B cell (primary cell): ENCODE measurements around the gene CYP27C1.

ENCODE experiments used
- EZH2 ChIP-seq: IDR thresholded peaks from 2 replicates; pipeline ENCODE4 v1.6.1; 2012; ENCODE audit warnings: borderline replicate concordance, low read depth, mild to moderate bottlenecking, moderate library complexity, low read length; ENCODE audit not compliant: insufficient read depth, poor library complexity, severe bottlenecking
- TF ChIP-seq, protein P1 (sequence below): fragments of 200-600 bp; IDR thresholded peaks from one replicate; pipeline ENCODE4 v1.8.0; 2022; ENCODE audit warnings: antibody characterized with exemption, mild to moderate bottlenecking

DNA sequence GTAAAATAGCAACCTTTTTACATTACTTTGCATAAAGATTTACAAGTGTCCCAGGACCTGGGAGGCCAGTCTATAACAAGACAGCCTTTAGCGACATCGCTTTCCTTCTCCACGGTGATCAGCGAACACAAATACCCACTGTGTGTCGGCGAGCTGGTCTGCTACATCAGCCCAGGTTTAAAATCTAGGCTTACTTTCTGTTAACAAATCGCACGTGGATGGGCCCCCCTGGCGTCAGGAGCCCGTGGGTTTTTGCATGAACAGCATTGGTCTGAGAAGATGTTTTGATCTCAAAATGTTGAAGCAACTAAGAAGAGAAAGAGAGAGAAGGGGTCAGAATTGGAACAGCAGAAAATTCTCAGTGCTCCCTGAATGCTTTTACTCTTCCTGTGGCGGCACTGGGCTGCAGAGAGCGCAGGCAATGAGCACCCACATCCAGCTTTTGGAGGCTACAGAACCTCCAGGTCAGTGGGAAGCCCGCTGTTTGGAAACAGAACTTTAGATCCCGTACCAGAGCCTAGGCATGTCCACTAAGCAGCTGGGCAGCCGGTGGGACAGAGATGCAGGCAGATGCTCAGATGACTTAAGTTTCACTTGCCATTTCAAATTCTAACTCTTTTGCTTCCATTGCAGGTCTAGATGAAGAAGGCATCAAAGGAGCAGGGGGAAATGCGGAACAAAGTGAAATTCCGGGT, 32.9 kb downstream of the CYP27C1 start:
- TF ChIP-seq, protein P1, sequence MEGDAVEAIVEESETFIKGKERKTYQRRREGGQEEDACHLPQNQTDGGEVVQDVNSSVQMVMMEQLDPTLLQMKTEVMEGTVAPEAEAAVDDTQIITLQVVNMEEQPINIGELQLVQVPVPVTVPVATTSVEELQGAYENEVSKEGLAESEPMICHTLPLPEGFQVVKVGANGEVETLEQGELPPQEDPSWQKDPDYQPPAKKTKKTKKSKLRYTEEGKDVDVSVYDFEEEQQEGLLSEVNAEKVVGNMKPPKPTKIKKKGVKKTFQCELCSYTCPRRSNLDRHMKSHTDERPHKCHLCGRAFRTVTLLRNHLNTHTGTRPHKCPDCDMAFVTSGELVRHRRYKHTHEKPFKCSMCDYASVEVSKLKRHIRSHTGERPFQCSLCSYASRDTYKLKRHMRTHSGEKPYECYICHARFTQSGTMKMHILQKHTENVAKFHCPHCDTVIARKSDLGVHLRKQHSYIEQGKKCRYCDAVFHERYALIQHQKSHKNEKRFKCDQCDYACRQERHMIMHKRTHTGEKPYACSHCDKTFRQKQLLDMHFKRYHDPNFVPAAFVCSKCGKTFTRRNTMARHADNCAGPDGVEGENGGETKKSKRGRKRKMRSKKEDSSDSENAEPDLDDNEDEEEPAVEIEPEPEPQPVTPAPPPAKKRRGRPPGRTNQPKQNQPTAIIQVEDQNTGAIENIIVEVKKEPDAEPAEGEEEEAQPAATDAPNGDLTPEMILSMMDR = no peak
- TF ChIP-seq EZH2 = no peak
